ENCODE measurements around the gene SLC9A7.

SLC9A7 gene

DNA sequence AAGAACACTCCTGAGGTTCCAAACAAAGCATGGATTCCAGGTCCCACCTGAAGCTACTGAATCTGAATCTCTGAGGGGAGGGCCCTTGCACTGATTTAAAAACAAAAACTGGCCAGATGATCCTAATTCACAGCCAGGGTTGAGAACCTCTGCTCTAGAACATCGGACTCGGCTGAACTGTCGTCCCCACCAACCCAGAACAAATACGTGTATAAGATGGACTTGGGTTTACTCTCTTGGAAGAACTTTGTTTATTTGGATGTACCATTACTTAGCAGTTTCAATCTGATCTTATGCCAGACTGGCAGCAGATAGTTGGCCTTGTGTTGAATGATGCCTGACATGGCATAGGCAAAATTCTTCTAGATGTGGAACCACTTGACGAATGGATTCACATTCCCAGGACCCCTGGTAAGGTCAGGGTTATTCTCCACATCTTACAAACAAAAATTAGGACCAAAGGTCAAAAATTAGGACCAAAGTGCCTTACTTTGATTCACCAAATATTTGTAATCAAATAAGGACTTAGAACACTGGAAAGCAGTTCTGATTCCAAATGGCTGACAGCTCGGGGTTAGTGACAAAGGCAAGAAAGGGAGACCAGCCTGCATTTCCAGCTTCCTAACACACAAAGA lies 156.3 kb downstream of the SLC9A7 start:
- no peak overlapping the region for H3K9ac ChIP-seq (ENCODE audit: low read depth, low read length, poor library complexity, severe bottlenecking)
- no peaks in the 10 kb centered on the region for H3K9me2 ChIP-seq (replicated peaks; ENCODE audit: low read depth, low read length)
- H3K36me3 ChIP-seq (ENCODE audit: insufficient read depth, low read length) = no peaks in the 10 kb centered on the region
- H3K9me3 ChIP-seq (ENCODE audit: insufficient read depth, low read depth, low read length) = no peaks in the 10 kb centered on the region
- no peaks in the 10 kb centered on the region for H3K79me2 ChIP-seq (ENCODE audit: insufficient read depth, low read length)
- H4K20me1 ChIP-seq (ENCODE audit: insufficient read depth, low read length, poor library complexity, severe bottlenecking) = no peaks in the 10 kb centered on the region
- TF ChIP-seq, protein P1, sequence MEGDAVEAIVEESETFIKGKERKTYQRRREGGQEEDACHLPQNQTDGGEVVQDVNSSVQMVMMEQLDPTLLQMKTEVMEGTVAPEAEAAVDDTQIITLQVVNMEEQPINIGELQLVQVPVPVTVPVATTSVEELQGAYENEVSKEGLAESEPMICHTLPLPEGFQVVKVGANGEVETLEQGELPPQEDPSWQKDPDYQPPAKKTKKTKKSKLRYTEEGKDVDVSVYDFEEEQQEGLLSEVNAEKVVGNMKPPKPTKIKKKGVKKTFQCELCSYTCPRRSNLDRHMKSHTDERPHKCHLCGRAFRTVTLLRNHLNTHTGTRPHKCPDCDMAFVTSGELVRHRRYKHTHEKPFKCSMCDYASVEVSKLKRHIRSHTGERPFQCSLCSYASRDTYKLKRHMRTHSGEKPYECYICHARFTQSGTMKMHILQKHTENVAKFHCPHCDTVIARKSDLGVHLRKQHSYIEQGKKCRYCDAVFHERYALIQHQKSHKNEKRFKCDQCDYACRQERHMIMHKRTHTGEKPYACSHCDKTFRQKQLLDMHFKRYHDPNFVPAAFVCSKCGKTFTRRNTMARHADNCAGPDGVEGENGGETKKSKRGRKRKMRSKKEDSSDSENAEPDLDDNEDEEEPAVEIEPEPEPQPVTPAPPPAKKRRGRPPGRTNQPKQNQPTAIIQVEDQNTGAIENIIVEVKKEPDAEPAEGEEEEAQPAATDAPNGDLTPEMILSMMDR (conservative IDR thresholded peaks at IDR 0.05; ENCODE audit: low read length) = no peak
- TF ChIP-seq EZH2phosphoT487 (IDR thresholded peaks at IDR 0.05; ENCODE audit: borderline replicate concordance) = no peak
- H2AFZ ChIP-seq (ENCODE audit: low read length) = no peak overlapping the region
- H3F3A ChIP-seq (ENCODE audit: low read depth) = no peaks in the 10 kb centered on the region
- H3K4me1 ChIP-seq (ENCODE audit: insufficient read depth, low read length, poor library complexity, severe bottlenecking) = no peaks in the 10 kb centered on the region
- no peaks in the 10 kb centered on the region for H3K27me3 ChIP-seq (ENCODE audit: insufficient read depth, low read length, poor library complexity, severe bottlenecking)
- no peak overlapping the region for H3K4me2 ChIP-seq (ENCODE audit: low read depth, low read length, poor library complexity, severe bottlenecking)
- no peak overlapping the region for H3K4me3 ChIP-seq (ENCODE audit: low read length, poor library complexity, severe bottlenecking)

DNA sequence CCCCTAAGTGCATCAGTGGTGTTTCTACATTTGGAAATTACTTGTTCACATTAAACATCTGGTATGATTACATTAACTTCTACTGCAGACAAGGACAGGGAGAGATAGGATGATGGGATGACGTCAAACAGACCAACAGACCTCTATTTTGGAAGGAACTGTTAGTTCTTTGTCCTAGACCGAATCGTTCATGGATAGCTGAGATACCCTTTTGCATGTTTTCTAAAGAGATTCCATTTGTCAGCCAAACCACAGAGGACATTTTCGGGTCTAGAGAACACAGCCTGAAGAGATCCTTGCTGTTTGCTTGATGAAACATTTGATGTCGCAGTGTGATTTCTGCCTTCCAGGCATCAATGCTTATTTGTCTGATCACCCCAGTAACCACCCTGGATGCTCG lies 157.6 kb downstream of the SLC9A7 start:
- Histone ChIP-seq H4K20me1 (ENCODE audit: insufficient read depth, low read length, poor library complexity, severe bottlenecking) (no peaks in the 10 kb centered on the region), H3K4me2 (ENCODE audit: low read depth, low read length, poor library complexity, severe bottlenecking) (no peak overlapping the region), H3K9ac (ENCODE audit: low read depth, low read length, poor library complexity, severe bottlenecking) (no peak overlapping the region), H3K4me1 (ENCODE audit: insufficient read depth, low read length, poor library complexity, severe bottlenecking) (no peaks in the 10 kb centered on the region), H3K79me2 (ENCODE audit: insufficient read depth, low read length) (no peaks in the 10 kb centered on the region), H3K36me3 (ENCODE audit: insufficient read depth, low read length) (no peaks in the 10 kb centered on the region), H3K27me3 (ENCODE audit: insufficient read depth, low read length, poor library complexity, severe bottlenecking) (no peaks in the 10 kb centered on the region), H3K4me3 (ENCODE audit: low read length, poor library complexity, severe bottlenecking) (no peak overlapping the region), H2AFZ (ENCODE audit: low read length) (no peak overlapping the region), H3K9me3 (ENCODE audit: insufficient read depth, low read depth, low read length) (no peaks in the 10 kb centered on the region), H3K9me2 (replicated peaks; ENCODE audit: low read depth, low read length) (no peaks in the 10 kb centered on the region), H3F3A (ENCODE audit: low read depth) (no peaks in the 10 kb centered on the region)
- no peak for TF ChIP-seq EZH2phosphoT487 (IDR thresholded peaks at IDR 0.05; ENCODE audit: borderline replicate concordance)

DNA sequence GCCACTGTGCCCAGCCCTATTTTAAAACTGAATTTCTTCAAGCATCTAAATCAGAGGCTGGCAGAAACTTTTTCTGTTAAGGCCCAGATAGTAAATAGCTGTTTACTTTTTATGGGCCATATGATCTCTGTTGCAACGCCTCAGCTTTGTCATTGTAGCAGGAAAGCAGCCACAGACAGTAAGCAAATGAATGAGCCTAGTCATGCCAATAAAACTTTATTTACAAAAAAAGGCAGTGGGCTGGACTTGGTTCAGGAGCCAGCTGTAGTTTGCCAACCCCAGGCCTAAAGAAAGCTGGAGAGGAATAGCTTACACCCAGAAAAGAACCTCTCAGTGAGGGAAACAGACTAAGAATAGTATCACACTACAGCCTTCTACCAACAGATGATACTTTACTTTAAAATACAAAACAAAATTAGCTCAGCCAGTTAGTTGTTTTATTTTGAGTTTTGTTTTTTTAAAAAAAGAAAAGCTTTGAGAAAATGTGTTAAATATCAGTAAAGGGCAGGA lies 159.8 kb downstream of the SLC9A7 start:
- Histone ChIP-seq H3K4me3 (ENCODE audit: low read length, poor library complexity, severe bottlenecking) (no peak overlapping the region), H3K9me2 (replicated peaks; ENCODE audit: low read depth, low read length) (no peaks in the 10 kb centered on the region), H3K27me3 (ENCODE audit: insufficient read depth, low read length, poor library complexity, severe bottlenecking) (no peaks in the 10 kb centered on the region), H2AFZ (ENCODE audit: low read length) (no peak overlapping the region), H3K4me2 (ENCODE audit: low read depth, low read length, poor library complexity, severe bottlenecking) (no peak overlapping the region), H3F3A (ENCODE audit: low read depth) (no peaks in the 10 kb centered on the region), H3K4me1 (ENCODE audit: insufficient read depth, low read length, poor library complexity, severe bottlenecking) (no peaks in the 10 kb centered on the region), H4K20me1 (ENCODE audit: insufficient read depth, low read length, poor library complexity, severe bottlenecking) (no peaks in the 10 kb centered on the region), H3K79me2 (ENCODE audit: insufficient read depth, low read length) (no peaks in the 10 kb centered on the region), H3K9ac (ENCODE audit: low read depth, low read length, poor library complexity, severe bottlenecking) (no peak overlapping the region), H3K9me3 (ENCODE audit: insufficient read depth, low read depth, low read length) (no peaks in the 10 kb centered on the region), H3K36me3 (ENCODE audit: insufficient read depth, low read length) (no peaks in the 10 kb centered on the region)
- TF ChIP-seq, protein P1 (conservative IDR thresholded peaks at IDR 0.05; ENCODE audit: low read length) = no peak

DNA sequence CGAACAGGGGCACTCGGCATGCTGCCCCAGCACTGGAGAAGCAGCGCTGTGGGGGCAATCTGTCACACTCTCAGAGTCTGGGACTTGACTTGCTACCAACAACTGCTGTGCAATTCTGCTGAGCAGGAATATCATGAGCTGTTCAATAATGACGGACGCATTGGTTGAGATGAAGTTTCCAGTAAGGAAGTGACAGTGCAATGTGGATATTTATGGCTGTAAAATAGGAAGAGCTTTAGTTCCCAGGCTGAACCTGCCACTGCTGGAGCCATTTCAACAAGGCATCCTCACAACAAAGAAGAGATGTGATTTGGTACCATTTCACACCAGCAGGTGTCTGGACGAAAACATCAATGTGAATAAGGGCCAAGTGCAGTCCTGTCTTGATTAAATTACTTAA lies 161.1 kb downstream of the SLC9A7 start:
- H3K36me3 ChIP-seq (ENCODE audit: insufficient read depth, low read length) = no peaks in the 10 kb centered on the region
- H3K27me3 ChIP-seq (ENCODE audit: insufficient read depth, low read length, poor library complexity, severe bottlenecking) = no peaks in the 10 kb centered on the region
- no peak overlapping the region for H2AFZ ChIP-seq (ENCODE audit: low read length)
- no peak for TF ChIP-seq EZH2phosphoT487 (IDR thresholded peaks at IDR 0.05; ENCODE audit: borderline replicate concordance)
- TF ChIP-seq, protein P1 (conservative IDR thresholded peaks at IDR 0.05; ENCODE audit: low read length) = no peak
- no peak overlapping the region for H3K4me3 ChIP-seq (ENCODE audit: low read length, poor library complexity, severe bottlenecking)
- H3K4me1 ChIP-seq (ENCODE audit: insufficient read depth, low read length, poor library complexity, severe bottlenecking) = no peaks in the 10 kb centered on the region
- H3F3A ChIP-seq (ENCODE audit: low read depth) = no peaks in the 10 kb centered on the region
- H3K9me3 ChIP-seq (ENCODE audit: insufficient read depth, low read depth, low read length) = no peaks in the 10 kb centered on the region
- H3K79me2 ChIP-seq (ENCODE audit: insufficient read depth, low read length) = no peaks in the 10 kb centered on the region
- no peak overlapping the region for H3K9ac ChIP-seq (ENCODE audit: low read depth, low read length, poor library complexity, severe bottlenecking)
- H4K20me1 ChIP-seq (ENCODE audit: insufficient read depth, low read length, poor library complexity, severe bottlenecking) = no peaks in the 10 kb centered on the region
- no peaks in the 10 kb centered on the region for H3K9me2 ChIP-seq (replicated peaks; ENCODE audit: low read depth, low read length)
- no peak overlapping the region for H3K4me2 ChIP-seq (ENCODE audit: low read depth, low read length, poor library complexity, severe bottlenecking)

Measured in Loucy (cell line).